GM12878 (cell line): ENCODE data around the gene OLR1.

Experiments
- BACH1 ChIP-seq: fragments of 450-650 bp; IDR thresholded peaks from 2 replicates; pipeline ENCODE4 v1.6.1; 2017; ENCODE audit warnings: mild to moderate bottlenecking, borderline replicate concordance
- CTCF ChIP-seq, 3 experiments: IDR thresholded peaks in 2 of 3; conservative IDR thresholded peaks in 1 of 3; 2 replicates each; pipeline ENCODE4 v1.5.1; 2011; ENCODE audit warnings: low read depth in 3 of 3, low read length in 3 of 3, mild to moderate bottlenecking in 3 of 3, control low read depth in 2 of 3, moderate library complexity in 2 of 3, inconsistent platforms in 1 of 3, mixed read lengths in 1 of 3; ENCODE audit not compliant: control insufficient read depth in 2 of 3, insufficient read depth in 1 of 3; ENCODE audit errors: extremely low read depth in 1 of 3
- ESRRA ChIP-seq: IDR thresholded peaks from 2 replicates; pipeline ENCODE4 v1.6.1; 2012; ENCODE audit warnings: mild to moderate bottlenecking, low read length, improper control_type of control experiment
- MAX ChIP-seq: IDR thresholded peaks from 2 replicates; pipeline ENCODE4 v1.6.1; 2012; ENCODE audit warnings: low read depth, low read length, improper control_type of control experiment
- POLR2A ChIP-seq: IDR thresholded peaks from 2 replicates; pipeline ENCODE4 v1.6.1; 2011; ENCODE audit warnings: low read depth, mild to moderate bottlenecking, low read length
- POLR2AphosphoS5 ChIP-seq: IDR thresholded peaks from 2 replicates; pipeline ENCODE4 v1.6.1; 2011; ENCODE audit warnings: mild to moderate bottlenecking, low read length, inconsistent platforms
- SIN3A ChIP-seq: IDR thresholded peaks from 2 replicates; pipeline ENCODE4 v1.6.1; 2012; ENCODE audit warnings: low read depth, low read length, improper control_type of control experiment
- TAF1 ChIP-seq: IDR thresholded peaks from 2 replicates; pipeline ENCODE4 v1.6.1; 2011; ENCODE audit warnings: mild to moderate bottlenecking, low read depth, low read length, borderline replicate concordance
- TCF7 ChIP-seq: IDR thresholded peaks from 2 replicates; pipeline ENCODE4 v1.6.1; 2014; ENCODE audit warnings: antibody characterized with exemption, borderline replicate concordance
- USF1 ChIP-seq: IDR thresholded peaks from 2 replicates; pipeline ENCODE4 v1.6.1; 2011; ENCODE audit warnings: borderline replicate concordance, low read depth, mild to moderate bottlenecking, moderate library complexity, mixed read lengths, low read length; ENCODE audit not compliant: insufficient read depth; ENCODE audit errors: extremely low read length
- YBX1 ChIP-seq: fragments of 450-650 bp; IDR thresholded peaks from 2 replicates; pipeline ENCODE4 v1.6.1; 2016; ENCODE audit warnings: antibody characterized with exemption

- TF ChIP-seq TAF1 (no peak), YBX1 (no peak), POLR2A (no peak), CTCF (IDR thresholded peaks at IDR 0.05 in 2 of 3, conservative IDR thresholded peaks at IDR 0.05 in 1 of 3; ENCODE audit: control insufficient read depth in 2 of 3, extremely low read depth in 1 of 3, insufficient read depth in 1 of 3, low read depth in 3 of 3, low read length in 3 of 3) (no peak), POLR2AphosphoS5 (no peak), TCF7 (no peak), MAX (no peak), BACH1 (no peak), USF1 (no peak), ESRRA (no peak), SIN3A (no peak)
These were observed 60.5 kb downstream of the OLR1 start for GRCh38 chr12:10111451-10111850.
